HG03520 (cell line): ENCODE measurements around the gene GPBAR1.

ENCODE experiments used
- ATAC-seq: cut with Tn5 transposase; IDR thresholded peaks from one replicate; pipeline ENCODE4 v1.9.1; 2021; ENCODE audit warnings: mild to moderate bottlenecking, moderate library complexity; ENCODE audit not compliant: unreplicated experiment

Gene GPBAR1

GRCh38 chr2:218260742-218261422 is at the start of gene GPBAR1:
Gene GPBAR1 (plus strand): TSS chr2:218261015. CDS start chr2:218262725, 1,710 bp downstream.
- ATAC-seq, result no peak

GRCh38 chr2:218214116-218214515 is 46.7 kb upstream of the GPBAR1 start:
- no peak for ATAC-seq

GRCh38 chr2:218216336-218216673 is 44.5 kb upstream of the GPBAR1 start:
- no peak for ATAC-seq

GRCh38 chr2:218216674-218217359 is 44.0 kb upstream of the GPBAR1 start, which contains the start of gene ARPC2:
Gene ARPC2 (plus strand): TSS chr2:218217189. CDS start chr2:218217471, 282 bp downstream.
- peak; percentile 59 for ATAC-seq

GRCh38 chr2:218217360-218218267 is 43.2 kb upstream of the GPBAR1 start:
- ATAC-seq, result peak; percentile 39

- peak; percentile 34 for ATAC-seq
Observed at GRCh38 chr2:218218268-218219185, 42.3 kb upstream of the GPBAR1 start.

GRCh38 chr2:218219934-218220333 is 40.9 kb upstream of the GPBAR1 start:
- ATAC-seq, result no peak

- ATAC-seq, result no peak
Observed at GRCh38 chr2:218221000-218221399, 39.8 kb upstream of the GPBAR1 start.

GRCh38 chr2:218223046-218223445 is 37.8 kb upstream of the GPBAR1 start:
- no peak for ATAC-seq

- ATAC-seq, result no peak
Observed at GRCh38 chr2:218224186-218224585, 36.6 kb upstream of the GPBAR1 start.

GRCh38 chr2:218226903-218227302 is 33.9 kb upstream of the GPBAR1 start:
- ATAC-seq, result no peak

GRCh38 chr2:218228366-218229090 is 32.3 kb upstream of the GPBAR1 start:
- no peak for ATAC-seq

GRCh38 chr2:218229239-218229638 is 31.6 kb upstream of the GPBAR1 start:
- peak; percentile 85 for ATAC-seq

- no peak for ATAC-seq
Observed at GRCh38 chr2:218229851-218230250, 31.0 kb upstream of the GPBAR1 start.

- ATAC-seq, result peak; percentile 39
Observed at GRCh38 chr2:218230882-218231281, 29.9 kb upstream of the GPBAR1 start.

- no peak for ATAC-seq
Observed at GRCh38 chr2:218233543-218233942, 27.3 kb upstream of the GPBAR1 start.

- no peak for ATAC-seq
Observed at GRCh38 chr2:218234521-218234920, 26.3 kb upstream of the GPBAR1 start.

- no peak for ATAC-seq
Observed at GRCh38 chr2:218235017-218235416, 25.8 kb upstream of the GPBAR1 start.

GRCh38 chr2:218236829-218237228 is 24.0 kb upstream of the GPBAR1 start:
- ATAC-seq, result no peak

- ATAC-seq, result no peak
Observed at GRCh38 chr2:218238887-218239286, 21.9 kb upstream of the GPBAR1 start.
